KOPT-K1 (cell line): Measurements from ENCODE around the gene TPRN.

Source experiments
- H3K27ac ChIP-seq: fragments of 200-600 bp; sonication (generic); 2 replicates; pipeline ENCODE4 v1.5.1; 2016; ENCODE audit warnings: antibody characterized with exemption, mild to moderate bottlenecking, low read depth, low read length; ENCODE audit not compliant: poor library complexity, severe bottlenecking
- H3K36me3 ChIP-seq: fragments of 200-600 bp; sonication (generic); 2 replicates; pipeline ENCODE4 v1.5.1; 2017; ENCODE audit warnings: antibody characterized with exemption, mild to moderate bottlenecking, low read length, moderate library complexity; ENCODE audit not compliant: insufficient read depth
- H3K9me3 ChIP-seq: fragments of 200-600 bp; sonication (generic); 2 replicates; pipeline ENCODE4 v1.5.1; 2017; ENCODE audit warnings: antibody characterized with exemption, low read length, mild to moderate bottlenecking; ENCODE audit not compliant: insufficient read depth, poor library complexity, severe bottlenecking

The TPRN gene

GRCh38 chr9:137222190-137223077, 21.9 kb upstream of the TPRN start, which contains the start of gene RNF208:
Gene RNF208 (minus strand): TSS chr9:137222240. CDS start chr9:137221212, 1,028 bp downstream.
- H3K9me3 ChIP-seq: no peaks in the 10 kb centered on the region
- peak within 1 kb of the TSS; percentile 88 for H3K27ac ChIP-seq
- H3K36me3 ChIP-seq: peaks cover 11% of the 10 kb centered on the region; the same call in 1 of the 2 replicates

- no peaks in the 10 kb centered on the region for H3K9me3 ChIP-seq
- no peak overlapping the region for H3K27ac ChIP-seq
- H3K36me3 ChIP-seq: peaks cover 18% of the 10 kb centered on the region; the same call in 1 of the 2 replicates
Measured at GRCh38 chr9:137221506-137222111, 21.1 kb upstream of the TPRN start.

GRCh38 chr9:137221095-137221505, 20.6 kb upstream of the TPRN start:
- H3K36me3 ChIP-seq: peaks cover 23% of the 10 kb centered on the region; the same call in 1 of the 2 replicates
- no peak overlapping the region for H3K27ac ChIP-seq
- no peaks in the 10 kb centered on the region for H3K9me3 ChIP-seq

- Histone ChIP-seq H3K9me3 (no peaks in the 10 kb centered on the region), H3K36me3 (peaks cover 29% of the 10 kb centered on the region; the same call in 1 of the 2 replicates), H3K27ac (no peak overlapping the region)
Measured at GRCh38 chr9:137220317-137221094, 20.0 kb upstream of the TPRN start.

- Histone ChIP-seq H3K9me3 (no peaks in the 10 kb centered on the region), H3K27ac (no peak overlapping the region), H3K36me3 (peaks cover 36% of the 10 kb centered on the region; the same call in 1 of the 2 replicates)
Measured at GRCh38 chr9:137219757-137220316, 19.3 kb upstream of the TPRN start.

GRCh38 chr9:137218754-137219271, 18.3 kb upstream of the TPRN start:
- H3K27ac ChIP-seq: no peak overlapping the region
- H3K9me3 ChIP-seq: no peaks in the 10 kb centered on the region
- peaks cover 45% of the 10 kb centered on the region; the same call in 1 of the 2 replicates for H3K36me3 ChIP-seq

GRCh38 chr9:137218212-137218753, 17.7 kb upstream of the TPRN start:
- Histone ChIP-seq H3K9me3 (no peaks in the 10 kb centered on the region), H3K27ac (no peak overlapping the region), H3K36me3 (peaks cover 51% of the 10 kb centered on the region; the same call in 1 of the 2 replicates)

GRCh38 chr9:137217276-137218211, 17.0 kb upstream of the TPRN start:
- H3K36me3 ChIP-seq: peaks cover 58% of the 10 kb centered on the region; the same call in 1 of the 2 replicates
- no peaks in the 10 kb centered on the region for H3K9me3 ChIP-seq
- H3K27ac ChIP-seq: no peak overlapping the region

GRCh38 chr9:137216188-137216965, 15.8 kb upstream of the TPRN start:
- Histone ChIP-seq H3K36me3 (peaks cover 63% of the 10 kb centered on the region; the same call in 1 of the 2 replicates), H3K27ac (no peak overlapping the region), H3K9me3 (no peaks in the 10 kb centered on the region)

GRCh38 chr9:137215196-137215986, 14.8 kb upstream of the TPRN start:
- no peaks in the 10 kb centered on the region for H3K9me3 ChIP-seq
- peaks cover 72% of the 10 kb centered on the region; the same call in 1 of the 2 replicates for H3K36me3 ChIP-seq
- no peak overlapping the region for H3K27ac ChIP-seq

GRCh38 chr9:137214620-137215019, 14.1 kb upstream of the TPRN start:
- Histone ChIP-seq H3K27ac (no peak overlapping the region), H3K9me3 (no peaks in the 10 kb centered on the region), H3K36me3 (peaks cover 79% of the 10 kb centered on the region)
